SW 1271 (cell line): Measurements from ENCODE around the gene CD300A.
A peak's percentile ranks its signal among the peaks of the same experiment; 100 is the strongest.
"Not testable (repeated sequence)": the region's sequence is repeated elsewhere in the genome, so short reads cannot be mapped to it uniquely, and the experiment has no call there.

Source experiments
- DNase-seq, 2 experiments: peaks; one replicate each; lab custom pipeline; 2025; lab: John Stamatoyannopoulos, UW

CD300A gene

DNA sequence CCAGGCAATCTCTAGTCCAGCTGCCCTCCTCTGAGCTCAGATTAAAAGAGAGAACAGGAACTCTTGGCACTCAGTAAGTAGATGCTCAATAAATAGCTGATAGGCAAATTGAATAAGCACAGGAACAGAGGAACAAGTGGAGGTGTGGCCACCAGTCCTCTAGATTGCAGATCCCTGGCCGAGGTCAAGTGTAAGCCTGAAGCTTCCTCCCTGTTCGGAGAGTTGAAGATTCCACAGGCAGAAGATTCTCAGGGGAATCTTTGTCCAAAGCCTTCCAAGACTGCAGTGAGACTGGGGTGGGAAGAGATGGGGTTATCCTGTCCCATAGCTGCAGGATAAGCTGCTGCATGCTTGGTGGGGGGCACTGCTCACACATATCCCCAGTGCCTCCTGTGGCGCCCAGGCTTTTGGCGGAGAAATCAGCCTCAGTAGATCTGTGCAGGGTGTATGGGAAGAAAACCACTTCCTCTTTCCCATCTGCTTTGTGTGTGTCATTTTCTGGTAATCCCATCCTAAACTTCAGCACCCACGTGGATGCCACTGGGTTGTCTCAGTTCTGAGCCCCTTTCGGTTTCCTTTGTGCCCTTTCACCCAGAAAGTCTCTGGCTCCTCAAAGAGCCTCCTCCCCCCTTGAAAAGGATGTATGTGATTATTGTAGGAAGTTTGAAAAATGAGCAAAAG, 12.1 kb downstream of the CD300A start:
- DNase-seq, result no peak

DNA sequence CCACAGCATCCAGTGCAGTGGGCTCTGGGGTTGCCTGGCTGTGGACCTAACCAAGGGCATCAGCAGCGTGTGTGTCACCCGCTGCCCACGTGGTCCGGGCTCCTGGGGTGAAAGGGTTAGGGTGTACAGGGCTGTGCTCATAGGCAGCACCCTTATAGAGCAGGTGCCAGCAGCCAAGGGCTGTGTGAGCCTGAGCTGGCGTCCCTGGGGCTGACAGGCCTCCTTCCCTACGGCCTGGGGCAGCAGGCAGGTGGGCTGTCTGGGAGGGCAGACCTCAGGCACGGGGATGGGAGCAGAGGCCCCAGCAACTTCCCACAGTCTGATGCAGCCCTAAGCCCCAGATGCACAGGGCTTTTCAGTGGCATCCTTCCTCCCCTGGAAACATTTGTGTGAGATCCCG, 13.9 kb downstream of the CD300A start:
- DNase-seq, result no peak

DNA sequence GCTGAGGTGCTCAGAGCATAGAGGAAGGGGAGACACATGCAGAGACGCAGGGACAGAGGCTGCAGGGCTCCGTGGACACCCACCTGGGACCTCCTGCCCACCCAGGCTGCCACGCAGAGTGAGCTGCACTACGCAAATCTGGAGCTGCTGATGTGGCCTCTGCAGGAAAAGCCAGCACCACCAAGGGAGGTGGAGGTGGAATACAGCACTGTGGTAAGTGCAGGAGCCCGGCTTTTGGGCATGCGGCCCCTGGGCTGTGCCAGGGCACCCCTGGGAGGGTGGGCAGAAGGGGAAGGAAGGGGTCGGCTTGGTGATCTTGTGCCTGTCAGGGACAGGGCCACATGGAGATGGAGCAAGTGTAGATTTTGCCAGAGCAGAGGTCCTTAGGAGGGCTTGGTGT, 15.2 kb downstream of the CD300A start:
- no peak for DNase-seq

DNA sequence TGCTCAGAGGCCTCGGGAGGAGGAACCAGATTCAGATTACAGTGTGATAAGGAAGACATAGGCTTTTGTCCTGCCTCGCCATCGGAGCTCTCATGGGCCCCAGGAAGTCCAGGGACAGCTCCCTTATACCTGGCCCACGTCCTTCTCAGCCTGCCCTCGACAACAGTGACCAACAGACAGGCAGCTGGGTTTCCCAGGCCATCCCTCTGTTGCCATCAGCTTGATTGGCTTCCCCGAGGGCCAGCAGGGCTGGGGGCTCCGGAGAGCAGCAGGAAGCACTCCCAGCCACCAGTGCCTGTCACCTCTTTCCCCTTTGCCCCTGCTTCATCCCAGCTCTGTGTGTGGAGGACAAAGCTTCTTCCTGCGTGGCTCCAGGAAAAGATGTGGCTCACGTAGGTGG, 17.6 kb downstream of the CD300A start:
- no peak for DNase-seq

DNA sequence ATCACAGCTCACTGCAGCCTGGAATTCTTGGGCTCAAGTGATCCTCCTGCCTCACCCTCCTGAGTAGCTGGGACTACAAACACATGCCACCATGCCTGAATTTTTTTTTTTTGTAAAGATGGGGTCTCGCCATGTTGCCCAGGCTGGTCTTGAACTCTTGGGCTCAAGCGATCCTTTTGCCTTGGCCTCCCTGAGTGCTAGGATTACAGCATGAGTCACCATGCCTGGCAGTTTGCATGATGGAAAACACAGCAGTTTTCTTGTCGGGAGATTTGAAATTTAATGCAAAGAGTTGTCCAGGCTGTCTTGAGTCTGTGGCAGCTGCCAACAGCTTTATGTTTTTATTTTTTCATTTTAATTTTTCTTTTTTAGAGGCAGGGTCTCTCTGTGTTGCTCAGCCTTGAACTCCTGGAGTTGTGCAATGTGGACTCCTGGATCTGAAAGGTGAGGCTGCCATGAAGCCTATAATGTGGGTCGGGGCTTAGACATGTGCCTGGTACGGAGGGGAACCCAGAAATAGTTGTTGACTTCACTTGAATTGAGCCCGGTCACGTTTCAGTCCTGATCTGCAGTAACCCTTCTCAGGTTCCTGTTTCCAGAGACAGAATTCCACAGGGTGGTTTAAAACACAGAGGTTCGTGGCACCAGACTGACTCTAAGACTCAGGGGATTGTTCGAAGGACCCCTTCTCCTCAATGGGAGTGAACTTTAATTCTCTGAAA, 18.7 kb downstream of the CD300A start:
- DNase-seq, result no peak

DNA sequence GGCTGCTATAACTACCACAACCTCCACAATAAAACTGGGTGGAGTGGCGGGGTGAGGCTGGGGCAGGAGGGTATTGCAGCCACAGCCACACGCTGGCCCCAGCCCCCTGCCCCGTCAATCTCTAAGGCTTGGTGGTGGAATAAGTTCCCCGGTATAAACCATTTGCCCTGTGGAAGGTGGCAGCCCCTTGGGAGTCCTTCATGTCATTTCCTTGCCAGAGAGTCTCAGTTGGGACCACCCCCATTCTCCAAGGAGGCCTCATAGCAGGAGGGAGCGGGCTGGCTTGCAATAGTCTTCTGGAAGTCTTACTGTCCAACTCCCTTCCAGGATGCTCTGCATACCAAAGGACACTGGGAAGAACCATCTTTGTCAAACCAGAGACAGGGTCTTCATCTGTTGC, 19.4 kb downstream of the CD300A start:
- DNase-seq, result no peak

DNA sequence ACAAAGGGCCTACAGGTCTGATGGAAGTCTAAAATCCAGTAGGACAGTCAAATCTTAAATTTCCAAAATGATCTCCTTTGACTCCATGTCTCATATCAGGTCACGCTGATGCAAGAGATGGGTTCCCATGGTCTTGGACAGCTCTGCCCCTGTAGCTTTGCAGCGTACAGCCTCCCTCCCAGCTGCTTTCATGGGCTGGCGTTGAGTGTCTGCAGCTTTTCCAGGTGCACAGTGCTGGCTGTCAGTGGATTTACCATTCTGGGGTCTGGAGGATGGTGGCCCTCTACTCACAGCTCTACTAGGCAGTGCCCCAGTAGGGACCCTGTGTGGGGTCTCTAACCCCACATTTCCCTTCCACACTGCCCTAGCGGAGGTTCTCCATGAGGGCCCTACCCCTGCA, 21.8 kb downstream of the CD300A start:
- not testable (repeated sequence) for DNase-seq

DNA sequence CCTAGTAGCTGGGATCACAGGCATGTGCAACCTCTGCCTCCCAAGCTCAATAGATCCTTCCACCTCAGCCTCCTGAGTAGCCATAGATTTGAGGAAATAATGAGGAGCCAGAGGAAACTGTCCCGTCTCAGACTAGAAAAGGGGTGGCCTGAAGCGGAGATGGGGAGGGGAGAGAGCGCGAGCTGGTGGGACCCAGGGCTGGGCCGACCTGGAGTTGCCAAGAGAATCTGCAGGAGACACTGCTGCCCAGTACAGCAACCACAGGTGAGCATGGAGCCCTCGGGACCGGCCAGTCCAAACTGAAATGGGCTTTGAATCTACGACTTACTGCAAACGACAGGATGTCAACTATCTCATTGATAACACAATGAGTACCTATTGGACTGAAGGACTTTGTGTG, 24.3 kb downstream of the CD300A start:
- no peak for DNase-seq

DNA sequence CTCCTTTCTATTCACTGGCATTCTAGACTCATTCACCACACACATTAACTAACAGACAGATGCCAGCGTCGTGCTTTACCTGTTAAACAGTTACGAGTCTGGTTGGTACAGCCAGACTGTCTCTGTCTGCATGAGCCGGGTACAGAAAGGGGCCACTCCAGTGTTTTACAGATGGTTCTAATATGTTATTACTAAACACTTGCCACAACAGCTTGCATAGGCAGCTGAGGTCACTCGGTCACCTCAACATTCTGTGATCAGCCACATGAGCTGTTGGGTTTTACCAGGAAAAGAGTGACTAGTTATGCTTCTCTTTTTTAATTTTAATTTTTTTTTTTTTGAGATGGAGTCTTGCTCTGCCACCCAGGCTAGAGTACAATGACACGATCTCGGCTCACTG, 25.2 kb downstream of the CD300A start:
- DNase-seq, result no peak

DNA sequence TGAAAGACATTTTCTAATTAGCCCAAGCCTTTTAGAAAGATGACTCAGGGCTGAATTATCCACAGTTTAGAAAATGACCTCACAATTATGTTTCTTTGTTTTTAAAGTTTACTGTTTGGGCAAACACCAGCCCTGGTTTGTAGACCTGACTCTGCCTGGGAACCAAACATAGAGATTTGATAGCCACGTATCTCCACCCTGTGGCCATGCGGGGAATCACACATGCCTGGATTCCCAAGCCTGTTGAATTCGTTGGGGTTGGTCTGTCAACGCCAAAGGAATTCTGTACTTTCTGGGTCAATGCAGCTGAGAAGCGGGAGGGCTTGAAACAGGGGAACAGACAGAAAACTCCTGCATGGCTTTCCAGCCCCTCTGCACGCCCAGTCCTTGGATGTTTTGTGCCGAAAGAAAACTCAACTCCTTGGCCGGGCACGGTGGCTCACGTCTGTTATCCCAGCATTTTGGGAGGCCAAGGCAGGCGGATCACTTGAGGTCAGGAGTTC, 26.9 kb downstream of the CD300A start:
- DNase-seq, result peak; percentile 6 to 43

DNA sequence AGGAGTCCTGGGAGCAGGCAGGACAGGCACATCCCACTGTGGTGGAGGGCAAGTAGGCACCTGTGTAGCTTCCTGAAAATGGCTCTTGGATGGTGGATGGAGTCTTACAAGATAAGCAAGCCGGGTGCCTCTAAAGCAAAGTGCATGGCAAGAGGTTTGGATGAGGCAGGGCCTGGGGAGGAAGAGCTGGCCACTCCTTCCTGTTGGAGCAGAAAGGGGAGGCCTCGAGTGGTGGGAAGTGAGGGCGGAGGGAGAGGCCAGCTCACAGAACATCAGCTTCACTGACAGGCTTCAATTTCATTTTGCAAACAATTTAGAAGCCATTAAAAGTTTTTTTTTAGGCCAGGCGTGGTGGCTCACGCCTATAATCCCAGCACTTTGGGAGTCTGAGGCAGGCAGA, 31.0 kb downstream of the CD300A start:
- no peak for DNase-seq

DNA sequence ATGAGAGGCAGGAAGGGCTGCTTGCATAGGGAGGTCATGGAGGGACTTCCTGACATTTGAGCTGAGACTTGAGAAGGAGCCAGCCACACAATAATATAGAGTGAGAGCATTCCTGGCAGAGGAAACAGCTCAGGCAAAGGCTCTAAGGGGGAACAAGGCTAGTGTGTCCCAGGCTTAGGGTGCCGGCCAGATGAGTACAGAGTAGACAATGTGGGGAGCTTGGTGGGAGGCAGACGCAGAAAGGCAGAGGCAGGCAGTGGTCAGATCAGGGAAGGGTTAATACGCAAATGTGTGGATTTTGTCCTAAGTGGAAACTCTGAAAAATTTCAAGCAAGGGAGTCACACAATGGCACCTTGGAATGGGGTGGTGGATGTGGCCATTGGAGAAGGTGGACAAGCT, 33.6 kb downstream of the CD300A start:
- DNase-seq, result no peak

DNA sequence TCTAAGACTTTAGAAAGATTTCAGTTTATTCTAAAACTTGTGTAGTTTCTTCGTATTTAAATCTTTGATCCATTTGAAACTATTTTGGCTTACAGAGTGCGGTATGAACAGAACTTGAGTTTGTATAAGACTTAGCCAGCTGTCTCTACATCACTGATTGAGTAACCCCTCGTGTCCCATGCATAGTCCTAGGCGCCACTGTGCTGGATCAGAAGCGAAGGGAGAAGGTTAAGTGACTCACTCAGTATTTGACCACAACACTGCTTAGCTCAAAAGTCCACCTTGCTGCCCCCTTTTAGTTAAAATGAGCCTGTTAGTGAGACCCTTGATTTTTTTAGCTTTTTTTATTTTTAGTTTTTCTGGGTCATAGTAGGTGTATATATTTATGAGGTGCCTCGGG, 36.4 kb downstream of the CD300A start:
- DNase-seq, result no peak

DNA sequence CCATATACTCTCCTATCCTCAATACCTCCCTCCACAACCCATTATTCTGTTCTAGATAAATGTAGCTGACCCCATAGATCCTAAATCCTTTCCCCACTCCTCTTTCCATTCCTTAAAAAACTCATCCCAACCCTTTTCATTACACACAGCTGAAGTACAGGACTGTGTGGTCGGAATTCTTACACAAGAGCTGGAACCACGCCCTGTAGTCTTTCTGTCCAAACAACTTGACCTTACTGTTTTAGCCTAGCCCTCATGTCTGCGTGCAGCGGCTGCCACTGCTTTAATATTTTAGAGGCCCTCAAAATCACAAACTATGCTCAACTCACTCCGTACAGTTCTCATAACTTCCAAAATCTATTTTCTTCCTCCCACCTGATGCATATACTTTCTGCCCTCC, 37.5 kb downstream of the CD300A start:
- not testable (repeated sequence) for DNase-seq

DNA sequence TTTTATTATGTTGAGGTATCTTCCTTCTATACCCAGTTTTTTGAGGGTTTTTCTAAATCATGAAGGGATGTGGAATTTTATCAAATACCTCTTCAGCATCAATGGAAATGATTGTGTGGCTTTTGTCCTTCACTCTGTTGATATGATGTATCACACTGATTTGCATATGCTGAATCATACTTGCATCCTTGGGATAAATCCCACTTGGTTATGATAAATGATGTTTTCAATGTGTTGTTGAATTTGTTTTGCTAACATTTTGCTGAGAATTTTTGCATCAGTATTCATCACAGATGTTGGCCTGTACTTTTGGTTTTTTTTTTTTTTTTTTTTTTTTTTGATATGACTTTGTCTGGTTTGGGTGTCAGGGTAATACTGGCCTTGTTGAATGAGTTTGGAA, 41.7 kb downstream of the CD300A start:
- no peak for DNase-seq

DNA sequence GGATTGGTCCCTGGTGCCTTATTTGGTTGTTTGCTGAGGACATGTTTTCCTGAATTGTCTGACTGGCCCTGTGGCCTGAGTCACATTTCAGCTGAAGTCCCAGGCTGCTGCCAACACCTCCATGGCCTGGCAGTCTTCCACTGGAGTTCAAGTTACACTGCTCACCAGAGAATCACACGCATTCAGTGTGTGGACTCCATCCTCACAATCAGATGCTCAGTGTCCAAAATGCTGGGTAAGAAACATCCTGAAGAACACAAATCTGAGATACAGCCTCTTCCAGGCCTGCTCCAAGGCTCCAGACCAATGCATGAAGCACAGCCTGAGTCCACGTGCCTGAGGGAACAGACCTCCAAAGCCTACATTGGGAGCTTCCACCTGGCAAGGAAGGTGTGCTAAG, 45.6 kb downstream of the CD300A start:
- DNase-seq, result no peak

DNA sequence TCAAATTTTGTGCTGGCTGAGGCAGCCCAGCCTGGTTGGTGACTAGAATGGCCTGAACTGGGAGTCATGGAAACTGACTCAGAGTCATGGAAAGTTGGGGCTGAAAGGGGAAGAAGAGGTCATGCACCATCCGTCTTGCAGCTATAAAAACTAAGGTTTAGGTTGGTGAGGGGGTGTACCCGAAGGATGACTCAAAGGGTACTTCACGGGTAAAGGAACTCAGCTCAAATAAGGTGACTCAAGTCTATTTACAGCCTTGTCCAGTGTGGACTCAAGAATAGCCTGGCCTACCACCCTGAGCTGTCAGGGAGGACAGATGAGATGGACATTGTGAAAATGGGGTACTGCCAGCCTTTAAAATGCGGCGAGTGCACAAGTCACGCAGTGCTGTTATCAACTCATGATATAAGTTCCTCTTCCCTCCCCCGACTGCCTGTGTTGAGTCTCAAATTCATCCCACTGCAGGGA, 46.2 kb downstream of the CD300A start:
- no peak for DNase-seq

DNA sequence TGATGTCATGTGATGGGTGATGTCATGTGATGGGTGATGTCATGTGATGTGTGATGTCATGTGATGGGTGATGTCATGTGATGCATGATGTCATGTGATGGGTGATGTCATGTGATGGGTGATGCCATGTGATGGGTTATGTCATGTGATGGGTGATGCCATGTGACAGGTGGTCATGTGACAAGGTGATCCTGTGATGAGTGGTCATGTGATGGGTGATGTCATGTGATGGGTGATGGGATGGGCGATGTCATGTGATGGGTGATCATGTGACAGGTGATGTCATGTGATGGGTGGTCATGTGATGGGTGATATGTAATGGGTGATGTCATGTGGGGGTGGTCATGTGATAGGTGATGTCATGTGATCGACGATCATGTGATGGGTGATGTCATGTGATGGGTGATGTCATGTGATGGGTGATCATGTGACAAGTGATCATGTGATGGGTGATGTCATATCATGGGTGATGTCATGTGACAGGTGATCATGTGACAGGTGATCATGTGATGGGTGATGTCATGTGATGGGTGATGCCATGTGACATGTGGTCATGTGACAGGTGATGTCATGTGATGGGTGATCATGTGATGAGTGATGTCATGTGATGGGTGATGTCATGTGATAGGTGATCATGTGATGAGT, 47.7 kb downstream of the CD300A start:
- peak in 1 of 2 experiments; percentile 7 for DNase-seq

DNA sequence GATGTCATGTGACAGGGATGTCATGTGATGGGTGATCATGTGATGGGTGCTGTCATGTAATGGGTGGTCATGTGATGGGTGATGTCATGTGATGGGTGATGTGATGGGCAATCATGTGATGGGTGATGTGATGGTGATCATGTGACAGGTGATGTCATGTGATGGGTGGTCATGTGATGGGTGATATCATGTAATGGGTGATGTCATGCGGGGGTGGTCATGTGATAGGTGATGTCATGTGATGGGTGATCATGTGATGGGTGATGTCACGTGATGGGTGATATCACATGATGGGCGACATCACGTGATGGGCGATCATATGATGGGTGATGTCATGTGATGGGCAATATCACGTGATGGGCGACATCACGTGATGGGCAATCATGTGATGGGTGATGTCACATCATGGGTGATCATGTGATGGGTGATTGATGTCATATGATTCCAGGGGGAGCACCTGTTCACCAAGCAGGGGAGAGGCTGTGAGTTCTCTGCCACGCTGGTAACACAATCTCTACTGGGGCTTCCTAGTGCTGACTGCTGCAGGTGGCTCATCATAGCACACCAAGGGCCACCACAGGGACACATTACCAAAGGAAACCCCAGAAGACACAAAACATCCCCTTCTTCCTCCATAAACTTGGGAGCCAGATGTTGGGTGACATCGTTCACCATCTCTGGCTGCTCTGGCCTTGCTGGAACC, 48.3 kb downstream of the CD300A start:
- no peak for DNase-seq

DNA sequence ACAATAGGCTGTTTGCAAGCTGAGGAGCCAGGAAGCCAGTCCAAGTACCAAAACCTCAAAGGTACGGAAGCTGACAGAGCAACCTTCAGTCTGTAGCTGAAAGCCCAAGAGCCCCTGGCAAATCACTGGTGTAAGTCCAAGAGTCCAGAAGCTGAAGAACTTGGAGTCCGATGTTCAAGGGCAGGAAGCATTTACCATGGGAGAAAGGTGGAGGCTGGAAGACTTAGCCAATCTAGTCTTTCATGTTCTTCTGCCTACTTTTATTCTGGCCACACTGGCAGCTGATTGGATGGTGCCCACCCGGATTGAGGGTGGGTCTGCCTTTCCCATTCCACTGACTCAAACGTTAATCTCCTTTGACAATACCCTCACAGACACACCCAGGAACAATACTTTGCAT, 49.5 kb downstream of the CD300A start:
- DNase-seq, result no peak

DNA sequence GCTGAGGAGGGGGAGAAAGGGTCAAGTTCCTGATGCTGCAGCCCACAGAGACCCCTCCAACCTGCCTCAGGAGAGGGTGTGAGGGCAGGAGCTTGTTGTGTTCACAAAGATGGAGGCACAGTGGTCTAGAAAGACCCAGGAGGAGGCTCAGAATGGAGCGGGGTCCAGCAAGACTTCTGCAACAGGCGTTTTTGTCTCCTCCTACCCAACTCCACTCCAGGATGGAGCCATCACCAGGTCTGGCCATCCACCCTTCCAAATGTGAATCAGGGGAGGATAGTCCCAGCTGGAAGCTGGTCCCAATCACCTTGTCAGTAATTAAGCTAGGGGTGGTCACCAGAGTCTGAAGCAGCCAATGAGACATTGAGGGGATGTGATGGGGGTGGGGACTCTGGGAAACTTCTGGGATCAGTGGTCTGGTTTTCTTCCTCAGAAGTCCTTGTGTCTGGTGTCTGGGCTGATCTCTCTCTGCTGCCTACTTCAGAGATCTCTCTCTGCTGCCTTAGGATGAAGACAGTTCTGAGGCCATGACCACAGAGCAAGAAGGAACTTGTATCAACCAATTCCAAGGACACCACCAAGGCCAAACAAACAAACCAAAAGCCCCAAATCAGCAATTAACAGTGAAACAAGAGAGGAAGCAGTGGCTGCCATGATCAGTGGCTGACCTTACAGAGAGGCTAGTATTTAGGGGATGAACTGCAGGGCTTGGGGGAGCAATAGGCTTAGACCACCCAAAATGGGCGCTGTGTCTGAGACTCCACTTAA, 50.3 kb downstream of the CD300A start:
- DNase-seq, result no peak
